OCI-LY7 (cell line): ENCODE measurements around the gene ZYG11B.

Experiments
- CTCF ChIP-seq: fragments of 200-600 bp; sonication (generic); conservative IDR thresholded peaks from 2 replicates; pipeline ENCODE4 v1.5.1; 2014; ENCODE audit warnings: mild to moderate bottlenecking, antibody characterized with exemption, low read length, moderate library complexity, mixed read lengths
- EZH2phosphoT487 ChIP-seq: fragments of 200-600 bp; sonication (generic); IDR thresholded peaks from 2 replicates; pipeline ENCODE4 v1.6.1; 2018; ENCODE audit warnings: low read depth, borderline replicate concordance, mild to moderate bottlenecking, mixed run types, antibody characterized with exemption, low read length, moderate library complexity, mixed read lengths

- TF ChIP-seq CTCF (no peak), EZH2phosphoT487 (no peak)
These were observed 19.9 kb downstream of the ZYG11B start for GRCh38 chr1:52746189-52746588.
